Liver (tissue), 9 donors: ENCODE data around the gene NOL4L. TPM values are rescaled to one million over a fixed set of nuclear protein-coding genes. Genes with fewer than 3 reads are reported as not detected.

Experiments
- DNase-seq: peaks from one replicate; pipeline ENCODE4 v3.0.0-alpha.2; 2017; ENCODE audit warnings: low spot score
- H3K27ac ChIP-seq, 2 donors: one replicate each; pipeline ENCODE4 v1.7.0; 2013; ENCODE audit warnings: inconsistent platforms in 2 of 2, low read length in 2 of 2, control low read depth in 1 of 2, low read depth in 1 of 2, mild to moderate bottlenecking in 1 of 2
- H3K27me3 ChIP-seq, 4 donors: one replicate each; pipeline versions ENCODE4 v1.6.1 to v1.7.0; 2013; ENCODE audit warnings: low read length in 3 of 4, inconsistent platforms in 1 of 4, mild to moderate bottlenecking in 1 of 4, moderate library complexity in 1 of 4; ENCODE audit not compliant: control insufficient read depth in 4 of 4, insufficient read depth in 4 of 4
- H3K36me3 ChIP-seq, 4 donors: one replicate each; pipeline versions ENCODE4 v1.6.1 to v1.7.0; 2013; ENCODE audit warnings: low read length in 3 of 4, mild to moderate bottlenecking in 3 of 4, low read depth in 1 of 4, moderate library complexity in 1 of 4; ENCODE audit not compliant: control insufficient read depth in 4 of 4, insufficient read depth in 3 of 4
- H3K4me1 ChIP-seq, 4 donors: one replicate each; pipeline versions ENCODE4 v1.6.1 to v1.7.0; 2013; ENCODE audit warnings: low read length in 3 of 4, mild to moderate bottlenecking in 3 of 4, moderate library complexity in 1 of 4; ENCODE audit not compliant: control insufficient read depth in 4 of 4, insufficient read depth in 4 of 4
- H3K4me3 ChIP-seq, 3 donors: one replicate each; pipeline versions ENCODE4 v1.6.1 to v1.7.0; 2013; ENCODE audit warnings: low read length in 3 of 3, control low read depth in 1 of 3, low read depth in 1 of 3, mild to moderate bottlenecking in 1 of 3
- H3K9ac ChIP-seq, 2 donors: one replicate each; pipeline ENCODE4 v1.7.0; 2013; ENCODE audit warnings: low read length in 2 of 2, mild to moderate bottlenecking in 2 of 2, moderate library complexity in 2 of 2, control low read depth in 1 of 2, low read depth in 1 of 2
- H3K9me3 ChIP-seq, 4 donors: one replicate each; pipeline versions ENCODE4 v1.6.1 to v1.7.0; 2013; ENCODE audit warnings: low read length in 3 of 4; ENCODE audit not compliant: control insufficient read depth in 4 of 4
- EGR1 ChIP-seq, 2 donors: IDR thresholded peaks; 2 replicates each; pipeline ENCODE4 v1.6.1; 2016 to 2018; ENCODE audit warnings: antibody characterized with exemption in 2 of 2, low read depth in 2 of 2
- FOXA1 ChIP-seq: IDR thresholded peaks from 2 replicates; pipeline ENCODE4 v1.6.1; 2016; ENCODE audit warnings: antibody characterized with exemption
- FOXA2 ChIP-seq: IDR thresholded peaks from 2 replicates; pipeline ENCODE4 v1.6.1; 2016; ENCODE audit warnings: antibody characterized with exemption
- HNF4A ChIP-seq, 2 donors: conservative IDR thresholded peaks; 2 replicates each; pipeline ENCODE4 v1.6.1; 2016; ENCODE audit warnings: antibody characterized with exemption in 2 of 2, mild to moderate bottlenecking in 2 of 2
- HNF4G ChIP-seq: IDR thresholded peaks from 2 replicates; pipeline ENCODE4 v1.6.1; 2016; ENCODE audit warnings: antibody characterized with exemption
- JUND ChIP-seq, 2 donors: IDR thresholded peaks; 2 replicates each; pipeline ENCODE4 v1.6.1; 2016; ENCODE audit warnings: antibody characterized with exemption in 2 of 2
- NR2F2 ChIP-seq: IDR thresholded peaks from 2 replicates; pipeline ENCODE4 v1.6.1; 2016; ENCODE audit warnings: antibody characterized with exemption
- RAD21 ChIP-seq, 2 donors: IDR thresholded peaks; 2 replicates each; pipeline ENCODE4 v1.6.1; 2016; ENCODE audit warnings: antibody characterized with exemption in 2 of 2, mild to moderate bottlenecking in 2 of 2
- RXRA ChIP-seq, 2 donors: IDR thresholded peaks; 2 replicates each; pipeline ENCODE4 v1.6.1; 2017 to 2018; ENCODE audit warnings: antibody characterized with exemption in 2 of 2, mild to moderate bottlenecking in 1 of 2
- SP1 ChIP-seq: IDR thresholded peaks from 2 replicates; pipeline ENCODE4 v1.6.1; 2018; ENCODE audit warnings: antibody characterized with exemption, mild to moderate bottlenecking
- TAF1 ChIP-seq: conservative IDR thresholded peaks from 2 replicates; pipeline ENCODE4 v1.6.1; 2016; ENCODE audit warnings: antibody characterized with exemption, mild to moderate bottlenecking
- YY1 ChIP-seq: IDR thresholded peaks from 2 replicates; pipeline ENCODE4 v1.6.1; 2016; ENCODE audit warnings: antibody characterized with exemption, mild to moderate bottlenecking
- WGBS: extraction: QIAGEN DNeasy Blood & Tissue Kit; methylation state at CpG from one replicate; pipeline ENCODE4 v1.1.7; 2013; 5-methylcytosine and 5-hydroxymethylcytosine counted together
- polyA plus RNA-seq, 2 donors: library from polyadenylated mRNA; stranded (reverse) in 1 of 2; unstranded in 1 of 2; fragments of 200-250 nt in 1 of 2; fragments of >200 nt in 1 of 2; fragmentation: Nextera tagmentation in 1 of 2; extraction: Ambion mirVana in 1 of 2; gene quantifications; one replicate each; pipeline versions ENCODE4 v1.2.1 to v1.2.3, GENCODE V29; 2013 to 2015
- total RNA-seq, 2 donors: library from RNA; depleted of rRNA; stranded (reverse); fragments of >200 nt; gene quantifications; one replicate each; pipeline ENCODE4 v1.2.3, GENCODE V29; 2014
- TF ChIP-seq, protein P1 (sequence below): IDR thresholded peaks from 2 replicates; pipeline ENCODE4 v1.6.1; 2016; ENCODE audit warnings: antibody characterized with exemption
- TF ChIP-seq, protein P2 (sequence below): IDR thresholded peaks from 2 replicates; pipeline ENCODE4 v1.6.1; 2016; ENCODE audit warnings: antibody characterized with exemption
- TF ChIP-seq, protein P3 (sequence below): fragments of 150-350 bp; IDR thresholded peaks from 2 replicates; pipeline ENCODE4 v1.5.1; 2017; ENCODE audit warnings: improper control_type of control experiment, low read depth, low read length; ENCODE audit not compliant: missing input control
- TF ChIP-seq, protein P4 (sequence below): IDR thresholded peaks from 2 replicates; pipeline ENCODE4 v1.6.1; 2016; ENCODE audit warnings: antibody characterized with exemption, mild to moderate bottlenecking
- TF ChIP-seq, protein P5 (sequence below): IDR thresholded peaks from 2 replicates; pipeline ENCODE4 v1.6.1; 2016; ENCODE audit warnings: antibody characterized with exemption
- donor health status: healthy.
- donor health status: healthy.
- donor health status: healthy.
- donor health status: healthy.
- donor health status: healthy.

Gene NOL4L
- total and polyA plus RNA-seq, 4 donors = 2.2 to 6.8 (median 4.3) TPM

DNA sequence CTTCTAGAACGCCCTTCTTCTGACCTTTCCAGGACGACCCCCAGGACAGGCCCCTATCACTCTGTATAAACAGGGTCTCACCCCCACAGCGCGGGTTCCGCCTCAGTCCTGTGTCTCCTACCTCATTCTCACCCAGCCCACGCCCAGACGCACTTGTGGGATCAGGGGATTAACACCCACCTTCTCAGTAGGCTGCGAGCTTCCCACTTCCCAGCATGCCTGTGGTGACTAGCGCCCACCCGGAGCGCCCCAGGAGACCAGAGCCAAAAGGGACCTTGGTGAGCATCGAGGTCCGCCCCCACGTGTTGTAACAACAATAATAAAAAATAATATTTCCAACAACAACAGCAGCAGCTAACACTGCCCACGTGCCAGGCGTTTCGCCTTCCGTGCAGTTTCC is 40.9 kb upstream of the NOL4L start:
- WGBS = 93% methylated on average over 18 of the region's 18 CpGs
- H3K4me1 ChIP-seq = no peaks in the 10 kb centered on the region
- no peak for TF ChIP-seq TAF1
- no peak for TF ChIP-seq RAD21 (IDR thresholded peaks at IDR 0.05)
- TF ChIP-seq RXRA (IDR thresholded peaks at IDR 0.05) = no peak
- TF ChIP-seq, protein P1, sequence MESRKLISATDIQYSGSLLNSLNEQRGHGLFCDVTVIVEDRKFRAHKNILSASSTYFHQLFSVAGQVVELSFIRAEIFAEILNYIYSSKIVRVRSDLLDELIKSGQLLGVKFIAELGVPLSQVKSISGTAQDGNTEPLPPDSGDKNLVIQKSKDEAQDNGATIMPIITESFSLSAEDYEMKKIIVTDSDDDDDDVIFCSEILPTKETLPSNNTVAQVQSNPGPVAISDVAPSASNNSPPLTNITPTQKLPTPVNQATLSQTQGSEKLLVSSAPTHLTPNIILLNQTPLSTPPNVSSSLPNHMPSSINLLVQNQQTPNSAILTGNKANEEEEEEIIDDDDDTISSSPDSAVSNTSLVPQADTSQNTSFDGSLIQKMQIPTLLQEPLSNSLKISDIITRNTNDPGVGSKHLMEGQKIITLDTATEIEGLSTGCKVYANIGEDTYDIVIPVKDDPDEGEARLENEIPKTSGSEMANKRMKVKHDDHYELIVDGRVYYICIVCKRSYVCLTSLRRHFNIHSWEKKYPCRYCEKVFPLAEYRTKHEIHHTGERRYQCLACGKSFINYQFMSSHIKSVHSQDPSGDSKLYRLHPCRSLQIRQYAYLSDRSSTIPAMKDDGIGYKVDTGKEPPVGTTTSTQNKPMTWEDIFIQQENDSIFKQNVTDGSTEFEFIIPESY = no peak
- no peak for TF ChIP-seq JUND (IDR thresholded peaks at IDR 0.05)
- no peak for TF ChIP-seq YY1
- no peak for TF ChIP-seq HNF4G
- no peak for TF ChIP-seq HNF4A (conservative IDR thresholded peaks at IDR 0.05)
- TF ChIP-seq, protein P2, sequence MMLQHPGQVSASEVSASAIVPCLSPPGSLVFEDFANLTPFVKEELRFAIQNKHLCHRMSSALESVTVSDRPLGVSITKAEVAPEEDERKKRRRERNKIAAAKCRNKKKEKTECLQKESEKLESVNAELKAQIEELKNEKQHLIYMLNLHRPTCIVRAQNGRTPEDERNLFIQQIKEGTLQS = no peak
- TF ChIP-seq, protein P3, sequence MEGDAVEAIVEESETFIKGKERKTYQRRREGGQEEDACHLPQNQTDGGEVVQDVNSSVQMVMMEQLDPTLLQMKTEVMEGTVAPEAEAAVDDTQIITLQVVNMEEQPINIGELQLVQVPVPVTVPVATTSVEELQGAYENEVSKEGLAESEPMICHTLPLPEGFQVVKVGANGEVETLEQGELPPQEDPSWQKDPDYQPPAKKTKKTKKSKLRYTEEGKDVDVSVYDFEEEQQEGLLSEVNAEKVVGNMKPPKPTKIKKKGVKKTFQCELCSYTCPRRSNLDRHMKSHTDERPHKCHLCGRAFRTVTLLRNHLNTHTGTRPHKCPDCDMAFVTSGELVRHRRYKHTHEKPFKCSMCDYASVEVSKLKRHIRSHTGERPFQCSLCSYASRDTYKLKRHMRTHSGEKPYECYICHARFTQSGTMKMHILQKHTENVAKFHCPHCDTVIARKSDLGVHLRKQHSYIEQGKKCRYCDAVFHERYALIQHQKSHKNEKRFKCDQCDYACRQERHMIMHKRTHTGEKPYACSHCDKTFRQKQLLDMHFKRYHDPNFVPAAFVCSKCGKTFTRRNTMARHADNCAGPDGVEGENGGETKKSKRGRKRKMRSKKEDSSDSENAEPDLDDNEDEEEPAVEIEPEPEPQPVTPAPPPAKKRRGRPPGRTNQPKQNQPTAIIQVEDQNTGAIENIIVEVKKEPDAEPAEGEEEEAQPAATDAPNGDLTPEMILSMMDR = no peak
- TF ChIP-seq NR2F2 = no peak
- TF ChIP-seq EGR1 (IDR thresholded peaks at IDR 0.05; ENCODE audit: low read depth in 2 of 2) = no peak
- no peak for DNase-seq
- H3K9me3 ChIP-seq = no peaks in the 10 kb centered on the region
- no peaks in the 10 kb centered on the region for H3K27me3 ChIP-seq
- H3K9ac ChIP-seq = no peak overlapping the region
- no peaks in the 10 kb centered on the region for H3K36me3 ChIP-seq
- no peak overlapping the region for H3K4me3 ChIP-seq
- no peak overlapping the region for H3K27ac ChIP-seq

DNA sequence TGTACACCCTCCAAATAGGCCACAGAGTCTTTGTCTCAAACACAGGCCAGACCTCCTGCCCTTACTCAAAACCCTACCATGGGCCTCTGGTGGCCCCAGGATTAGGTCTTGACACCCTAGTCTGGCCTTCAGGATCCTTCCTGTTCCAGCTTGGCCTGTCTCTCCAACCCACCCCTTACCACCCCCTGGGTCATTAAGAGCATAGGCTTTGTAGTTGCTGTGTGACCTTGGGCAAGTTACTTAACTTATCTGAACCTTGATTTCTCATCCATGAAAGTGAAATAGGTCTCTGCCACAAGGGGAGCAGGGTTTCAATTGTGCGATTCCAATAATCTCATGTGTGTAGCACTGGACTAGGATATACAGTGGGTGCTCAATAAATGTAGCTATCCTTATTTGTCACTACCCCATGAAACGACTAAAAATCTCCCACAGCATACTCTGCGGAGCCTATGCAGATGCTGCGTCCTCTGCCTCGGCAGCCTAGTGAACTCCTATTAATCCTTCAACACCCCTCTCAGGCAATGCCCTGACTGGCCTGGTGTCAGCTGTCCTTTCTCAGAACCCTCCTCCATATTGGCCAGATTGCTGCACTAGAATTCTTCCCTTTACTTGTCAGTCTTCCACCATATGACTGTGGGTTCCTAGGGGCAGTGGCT is 39.7 kb upstream of the NOL4L start:
- Histone ChIP-seq H3K4me3 (no peak overlapping the region), H3K36me3 (no peaks in the 10 kb centered on the region), H3K9me3 (no peaks in the 10 kb centered on the region), H3K27me3 (no peaks in the 10 kb centered on the region), H3K9ac (no peak overlapping the region), H3K4me1 (no peaks in the 10 kb centered on the region), H3K27ac (no peak overlapping the region)
- TF ChIP-seq HNF4A (conservative IDR thresholded peaks at IDR 0.05) (no peak), SP1 (no peak), JUND (IDR thresholded peaks at IDR 0.05) (no peak), RAD21 (IDR thresholded peaks at IDR 0.05) (no peak), FOXA1 (no peak), FOXA2 (no peak), NR2F2 (no peak), YY1 (no peak), RXRA (IDR thresholded peaks at IDR 0.05) (no peak), TAF1 (no peak), HNF4G (no peak)
- TF ChIP-seq, protein P2 = no peak
- TF ChIP-seq, protein P3 = no peak
- TF ChIP-seq, protein P4, sequence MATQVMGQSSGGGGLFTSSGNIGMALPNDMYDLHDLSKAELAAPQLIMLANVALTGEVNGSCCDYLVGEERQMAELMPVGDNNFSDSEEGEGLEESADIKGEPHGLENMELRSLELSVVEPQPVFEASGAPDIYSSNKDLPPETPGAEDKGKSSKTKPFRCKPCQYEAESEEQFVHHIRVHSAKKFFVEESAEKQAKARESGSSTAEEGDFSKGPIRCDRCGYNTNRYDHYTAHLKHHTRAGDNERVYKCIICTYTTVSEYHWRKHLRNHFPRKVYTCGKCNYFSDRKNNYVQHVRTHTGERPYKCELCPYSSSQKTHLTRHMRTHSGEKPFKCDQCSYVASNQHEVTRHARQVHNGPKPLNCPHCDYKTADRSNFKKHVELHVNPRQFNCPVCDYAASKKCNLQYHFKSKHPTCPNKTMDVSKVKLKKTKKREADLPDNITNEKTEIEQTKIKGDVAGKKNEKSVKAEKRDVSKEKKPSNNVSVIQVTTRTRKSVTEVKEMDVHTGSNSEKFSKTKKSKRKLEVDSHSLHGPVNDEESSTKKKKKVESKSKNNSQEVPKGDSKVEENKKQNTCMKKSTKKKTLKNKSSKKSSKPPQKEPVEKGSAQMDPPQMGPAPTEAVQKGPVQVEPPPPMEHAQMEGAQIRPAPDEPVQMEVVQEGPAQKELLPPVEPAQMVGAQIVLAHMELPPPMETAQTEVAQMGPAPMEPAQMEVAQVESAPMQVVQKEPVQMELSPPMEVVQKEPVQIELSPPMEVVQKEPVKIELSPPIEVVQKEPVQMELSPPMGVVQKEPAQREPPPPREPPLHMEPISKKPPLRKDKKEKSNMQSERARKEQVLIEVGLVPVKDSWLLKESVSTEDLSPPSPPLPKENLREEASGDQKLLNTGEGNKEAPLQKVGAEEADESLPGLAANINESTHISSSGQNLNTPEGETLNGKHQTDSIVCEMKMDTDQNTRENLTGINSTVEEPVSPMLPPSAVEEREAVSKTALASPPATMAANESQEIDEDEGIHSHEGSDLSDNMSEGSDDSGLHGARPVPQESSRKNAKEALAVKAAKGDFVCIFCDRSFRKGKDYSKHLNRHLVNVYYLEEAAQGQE = no peak
- TF ChIP-seq, protein P5, sequence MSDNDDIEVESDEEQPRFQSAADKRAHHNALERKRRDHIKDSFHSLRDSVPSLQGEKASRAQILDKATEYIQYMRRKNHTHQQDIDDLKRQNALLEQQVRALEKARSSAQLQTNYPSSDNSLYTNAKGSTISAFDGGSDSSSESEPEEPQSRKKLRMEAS = no peak
- no peak for DNase-seq
- 96% methylated on average over 5 of the region's 5 CpGs for WGBS
